Hepatic stellate cell (primary cell): ENCODE measurements around the gene OR5H14.

Experiments
- DNase-seq: peaks from one replicate; pipeline ENCODE4 v3.0.0; 2011; ENCODE audit warnings: low spot score

Gene OR5H14

GRCh38 chr3:98199020-98199419 lies 51.7 kb downstream of the OR5H14 start:
- DNase-seq: no peak
